AG08396 (cell line): ENCODE data around the gene INHA.

Source experiments
- DNase-seq: peaks from one replicate; pipeline ENCODE4 v3.0.0; 2012; ENCODE audit warnings: low spot score, mixed read lengths

Gene INHA

DNA sequence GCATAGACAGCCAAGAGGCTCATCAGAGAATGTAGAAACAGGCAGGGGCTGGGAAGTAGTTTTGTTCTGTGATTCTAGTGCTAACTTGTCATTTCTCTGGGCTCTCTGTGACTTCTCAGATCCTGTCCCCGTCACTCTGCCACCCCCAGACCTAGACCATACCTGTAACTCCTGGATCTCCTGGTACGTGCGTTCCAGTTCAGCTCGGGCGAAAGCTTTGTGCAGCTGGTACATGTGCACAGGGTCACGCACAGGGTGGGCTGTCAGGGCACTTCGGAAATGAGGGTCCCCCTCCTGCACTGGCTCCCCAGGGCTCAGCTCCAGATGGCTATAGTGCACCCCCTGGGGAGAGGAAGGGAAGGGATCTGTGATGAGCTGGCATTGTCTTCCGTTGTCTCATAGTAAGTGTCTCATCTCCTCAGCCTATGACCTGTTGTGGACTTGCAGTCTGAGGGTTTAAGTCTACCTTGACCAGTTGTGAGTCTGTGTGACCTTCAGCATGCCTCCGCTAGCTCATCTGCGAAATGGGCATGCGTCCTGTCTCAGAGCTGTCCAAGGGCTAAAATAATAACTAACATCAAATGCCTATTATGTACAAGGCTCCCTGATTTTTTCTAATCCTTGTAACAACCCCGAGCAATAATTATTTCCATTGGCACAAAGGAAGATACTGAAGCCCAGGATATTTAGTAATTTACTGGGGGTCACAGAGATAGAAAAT lies 31.2 kb upstream of the INHA start:
- no peak for DNase-seq

DNA sequence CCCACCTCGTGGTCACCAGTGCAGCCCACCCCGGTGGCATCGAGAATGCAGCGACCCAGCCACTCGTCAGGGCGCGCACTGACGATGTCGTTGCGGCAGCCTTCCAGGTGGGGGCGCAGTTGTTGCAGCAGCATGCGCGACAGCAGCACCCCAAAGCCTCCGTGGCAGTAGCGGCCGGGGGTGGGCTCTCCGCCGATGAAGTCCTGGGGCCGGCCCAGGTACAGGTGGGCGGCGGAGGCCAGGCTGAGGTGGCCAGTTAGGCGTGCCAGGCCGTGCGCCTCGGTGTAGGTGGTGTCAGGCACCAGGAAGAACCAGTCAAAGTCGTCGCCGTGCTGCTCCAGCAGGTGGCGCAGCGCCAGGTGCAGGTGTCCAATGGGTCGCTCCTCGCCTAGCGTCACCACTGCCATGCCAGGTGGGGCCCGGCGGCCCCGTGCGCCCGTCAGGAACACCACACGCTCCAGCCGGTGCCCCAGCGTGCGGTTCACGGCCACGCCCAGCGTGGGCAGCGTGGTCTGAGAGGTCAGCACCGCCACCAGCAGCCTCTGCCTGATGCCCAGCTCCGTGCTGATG lies 30.4 kb upstream of the INHA start:
- peak; percentile 61 for DNase-seq

DNA sequence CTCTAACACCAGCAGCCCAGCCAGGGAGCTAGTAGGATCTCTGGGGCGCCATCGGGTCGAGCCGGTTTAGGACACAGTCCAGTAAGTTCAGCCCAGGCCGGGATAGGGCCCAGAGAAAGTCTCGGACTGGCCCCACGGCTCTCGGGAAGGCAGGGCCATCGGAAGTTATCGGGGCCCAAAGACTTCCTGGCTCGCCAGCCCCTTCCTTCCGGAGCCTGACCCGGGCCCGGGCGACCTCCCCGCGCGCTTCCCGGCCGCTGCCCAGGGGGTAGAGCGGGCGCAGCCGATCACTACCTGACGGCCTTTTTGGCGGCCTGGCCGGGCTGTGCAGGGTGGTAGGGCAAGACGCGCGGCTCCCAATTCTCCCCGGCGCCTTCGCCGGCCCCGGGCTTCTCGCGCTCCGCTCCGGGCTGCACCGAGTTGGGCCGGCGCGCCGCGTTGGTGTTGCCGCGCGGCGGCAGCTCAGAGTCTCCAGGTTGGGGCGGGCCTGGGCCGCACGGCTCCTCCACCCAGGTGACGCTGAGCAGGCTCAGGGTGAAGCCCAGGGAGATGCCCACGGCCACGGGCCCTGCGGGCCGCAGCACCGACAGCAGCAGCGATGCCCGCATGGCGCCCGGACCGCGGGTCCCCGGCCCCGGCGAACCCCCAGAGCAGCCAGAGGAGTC lies 29.0 kb upstream of the INHA start:
- DNase-seq, result peak; percentile 73

DNA sequence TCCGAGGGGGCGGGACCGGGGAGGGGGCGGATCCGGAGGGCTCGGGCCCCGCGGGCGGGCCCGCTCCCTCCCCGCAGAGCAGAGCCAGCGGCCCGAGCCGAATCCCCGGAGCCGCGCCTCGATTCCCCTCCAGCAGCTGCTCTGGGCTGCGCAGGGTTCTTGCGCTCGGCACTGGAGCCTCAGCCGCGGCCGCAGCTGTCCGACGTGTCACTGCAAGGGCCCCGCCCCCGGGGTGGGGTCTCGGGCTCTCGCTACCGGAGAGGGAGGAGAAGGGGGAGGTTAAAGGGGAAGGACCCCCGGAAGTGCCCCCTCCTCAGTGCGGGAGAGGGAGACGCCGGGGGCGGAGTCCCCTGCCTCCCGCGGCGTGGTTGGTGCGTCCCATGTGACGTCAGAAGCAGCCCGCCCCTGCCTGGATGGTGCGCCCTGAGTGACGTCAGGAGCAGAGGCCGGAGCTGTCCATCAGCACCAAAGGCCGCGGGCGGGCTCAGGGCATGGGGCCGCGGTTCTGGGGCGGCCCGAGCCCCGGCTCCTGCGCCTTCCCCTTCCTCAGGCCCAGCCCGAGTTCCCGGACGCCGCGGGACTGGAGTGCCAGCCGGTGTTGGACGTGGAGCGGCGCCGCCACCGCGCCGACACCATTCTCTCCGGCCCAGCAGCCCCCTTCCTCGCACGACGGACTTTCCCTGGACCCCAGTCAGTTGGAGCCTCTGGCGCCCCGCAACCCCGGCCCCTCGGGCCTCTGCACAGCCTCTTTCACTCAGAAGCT lies 28.3 kb upstream of the INHA start, which contains the start of the genes CHPF and TMEM198:
Gene CHPF (minus strand): TSS at position 214 of the 763 bp plus-strand sequence. CDS start 271 bp downstream, outside the sequence.
Gene TMEM198 (plus strand): TSS at position 433 of the 763 bp plus-strand sequence. CDS start 700 bp downstream, outside the sequence.
- peak; percentile 99 for DNase-seq

DNA sequence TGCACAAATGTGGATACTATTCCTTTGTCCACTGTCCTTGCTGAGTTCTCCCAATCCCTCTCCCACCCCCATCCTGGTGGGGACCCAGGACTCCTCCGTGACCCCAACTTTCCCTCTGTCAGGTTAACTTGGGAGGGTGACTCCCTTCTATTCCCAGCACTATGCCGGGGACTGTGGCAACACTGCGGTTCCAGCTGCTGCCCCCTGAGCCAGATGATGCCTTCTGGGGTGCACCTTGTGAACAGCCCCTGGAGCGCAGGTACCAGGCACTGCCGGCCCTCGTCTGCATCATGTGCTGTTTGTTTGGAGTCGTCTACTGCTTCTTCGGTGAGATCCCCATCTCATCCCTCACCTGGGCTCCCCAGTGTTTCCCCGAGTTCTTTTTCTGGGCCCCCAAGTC lies 27.5 kb upstream of the INHA start:
- DNase-seq, result no peak

DNA sequence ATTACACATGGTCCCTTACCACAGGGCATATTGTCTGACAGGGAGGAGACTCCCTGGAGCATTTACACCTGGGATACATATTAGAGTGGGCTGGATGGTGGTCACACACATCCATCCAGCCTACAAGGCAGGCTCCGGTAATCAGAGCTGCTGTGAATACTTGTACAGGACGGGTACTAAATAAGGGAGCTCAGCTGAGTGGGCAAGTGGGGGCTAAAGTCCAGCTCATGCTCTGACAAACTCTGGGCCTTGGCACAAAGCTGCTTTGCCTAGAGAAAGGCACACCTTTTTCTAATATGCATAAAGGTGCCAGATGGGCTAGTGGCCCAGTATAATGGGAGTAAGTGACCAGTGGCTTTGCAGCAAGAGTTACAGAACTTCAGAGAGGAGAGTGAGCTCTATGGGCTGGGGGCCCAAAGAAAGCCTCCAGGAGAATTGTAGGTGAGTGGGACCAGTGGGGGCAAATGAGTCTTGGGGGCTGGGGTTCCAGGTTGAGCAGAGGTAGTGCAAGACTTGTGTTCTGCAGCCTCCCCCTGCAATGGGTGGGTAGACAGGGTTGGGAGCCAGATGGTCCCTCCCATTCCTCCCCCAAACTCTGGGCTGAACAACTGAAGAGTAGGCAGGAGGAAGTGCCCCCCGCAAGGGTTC lies 26.7 kb upstream of the INHA start:
- no peak for DNase-seq

DNA sequence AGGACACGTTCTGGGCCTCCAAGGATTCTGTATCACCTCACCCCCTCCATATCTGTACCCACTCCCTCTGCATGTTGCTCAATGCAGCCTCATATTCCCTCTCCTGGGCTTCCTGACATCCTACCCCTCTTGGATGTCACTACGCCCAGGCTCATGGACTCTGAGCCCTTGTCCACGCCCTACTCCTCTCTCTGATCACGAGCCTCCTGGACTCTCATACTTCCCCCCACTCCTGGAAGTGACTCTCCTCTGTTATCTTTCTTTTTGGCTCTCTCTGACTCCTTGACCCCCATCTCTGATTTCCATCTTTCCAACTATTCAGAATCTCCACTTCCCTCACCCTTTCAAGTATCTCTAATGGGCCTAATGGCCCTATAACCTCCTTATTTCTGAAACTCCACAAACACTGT lies 26.2 kb upstream of the INHA start:
- no peak for DNase-seq

DNA sequence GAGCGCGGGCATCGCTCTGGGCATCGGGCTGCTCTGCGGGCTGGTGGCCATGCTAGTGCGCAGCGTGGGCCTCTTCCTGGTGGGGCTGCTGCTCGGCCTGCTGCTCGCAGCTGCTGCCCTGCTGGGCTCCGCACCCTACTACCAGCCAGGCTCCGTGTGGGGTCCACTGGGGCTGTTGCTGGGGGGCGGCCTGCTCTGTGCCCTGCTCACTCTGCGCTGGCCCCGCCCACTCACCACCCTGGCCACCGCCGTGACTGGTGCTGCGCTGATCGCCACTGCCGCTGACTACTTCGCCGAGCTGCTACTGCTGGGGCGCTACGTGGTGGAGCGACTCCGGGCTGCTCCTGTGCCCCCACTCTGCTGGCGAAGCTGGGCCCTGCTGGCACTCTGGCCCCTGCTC lies 24.5 kb upstream of the INHA start:
- no peak for DNase-seq

DNA sequence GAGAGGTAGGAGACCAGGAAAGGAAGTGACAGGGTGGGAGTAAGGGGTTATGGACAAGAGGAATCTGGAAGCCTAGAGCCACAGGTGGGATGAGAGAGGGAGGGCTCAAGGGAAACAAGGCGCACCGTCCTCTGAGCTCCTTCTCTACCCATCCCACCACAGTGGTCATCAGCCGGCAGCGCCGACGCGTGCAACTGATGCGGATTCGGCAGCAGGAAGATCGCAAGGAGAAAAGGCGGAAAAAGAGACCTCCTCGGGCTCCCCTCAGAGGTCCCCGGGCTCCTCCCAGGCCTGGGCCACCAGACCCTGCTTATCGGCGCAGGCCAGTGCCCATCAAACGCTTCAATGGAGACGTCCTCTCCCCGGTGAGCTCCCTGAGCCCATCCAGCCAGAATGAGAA lies 23.1 kb upstream of the INHA start:
- DNase-seq, result no peak

DNA sequence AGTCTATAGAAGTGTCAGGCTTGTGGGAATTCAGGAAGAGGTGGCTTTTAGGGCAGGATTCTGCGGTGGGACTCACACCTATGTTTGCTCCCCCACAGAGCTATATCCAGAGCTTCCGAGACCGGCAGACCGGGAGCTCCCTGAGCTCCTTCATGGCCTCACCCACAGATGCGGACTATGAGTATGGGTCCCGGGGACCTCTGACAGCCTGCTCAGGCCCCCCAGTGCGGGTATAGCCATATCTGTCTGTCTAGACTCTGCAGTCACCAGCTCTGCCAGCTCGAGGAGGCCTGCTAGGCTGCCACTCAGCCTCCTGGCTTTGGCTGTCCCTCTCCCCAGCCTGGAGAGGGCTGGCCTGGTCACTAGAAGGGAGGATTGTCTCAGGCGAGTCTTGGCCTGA lies 22.5 kb upstream of the INHA start:
- no peak for DNase-seq

DNA sequence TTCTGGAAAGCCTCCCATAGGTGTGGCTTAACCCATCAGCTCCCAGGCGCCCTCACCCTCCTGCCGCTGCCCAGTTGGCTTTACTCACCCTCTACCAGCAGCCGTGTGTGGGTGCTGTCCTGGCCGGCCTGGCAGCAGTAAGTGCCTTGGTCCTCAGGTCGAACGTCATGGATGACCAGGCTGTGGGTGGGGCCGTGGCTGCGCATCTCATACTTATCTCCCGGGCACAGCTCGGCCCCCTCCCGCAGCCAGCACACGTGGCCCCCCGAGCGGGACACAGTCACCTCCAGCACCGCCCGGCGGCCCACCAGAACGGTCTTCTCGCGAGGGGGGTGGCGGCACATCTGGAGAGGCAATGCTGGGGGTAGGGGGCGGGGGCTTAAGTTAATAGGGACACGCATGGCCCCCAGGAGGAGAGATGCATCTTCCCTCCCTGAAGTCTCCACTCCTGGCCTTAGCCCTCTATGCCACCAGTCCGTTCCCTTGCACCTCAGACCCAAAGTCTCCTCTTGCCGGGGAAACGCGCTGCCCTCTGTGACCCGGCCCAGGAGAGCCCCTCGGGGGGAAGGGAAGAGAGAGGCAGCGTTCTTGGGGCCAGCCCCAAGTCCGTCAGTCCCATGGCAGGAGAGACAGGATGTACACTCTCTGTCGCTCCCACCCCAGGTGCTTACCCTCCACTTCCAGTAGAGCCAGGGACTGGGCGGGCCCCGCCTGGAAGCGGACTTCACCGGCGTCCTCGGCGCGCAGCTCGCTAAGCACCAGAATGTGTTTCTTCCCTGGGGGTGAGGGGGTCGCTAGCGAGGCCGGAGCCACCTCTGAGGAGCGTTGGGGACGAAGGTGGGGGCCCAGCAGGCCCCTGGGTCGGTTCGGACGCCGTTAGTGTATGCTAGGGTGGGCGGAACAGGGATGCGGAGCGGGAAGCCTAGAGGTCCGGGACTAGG lies 20.4 kb upstream of the INHA start:
- peak; percentile 61 for DNase-seq

DNA sequence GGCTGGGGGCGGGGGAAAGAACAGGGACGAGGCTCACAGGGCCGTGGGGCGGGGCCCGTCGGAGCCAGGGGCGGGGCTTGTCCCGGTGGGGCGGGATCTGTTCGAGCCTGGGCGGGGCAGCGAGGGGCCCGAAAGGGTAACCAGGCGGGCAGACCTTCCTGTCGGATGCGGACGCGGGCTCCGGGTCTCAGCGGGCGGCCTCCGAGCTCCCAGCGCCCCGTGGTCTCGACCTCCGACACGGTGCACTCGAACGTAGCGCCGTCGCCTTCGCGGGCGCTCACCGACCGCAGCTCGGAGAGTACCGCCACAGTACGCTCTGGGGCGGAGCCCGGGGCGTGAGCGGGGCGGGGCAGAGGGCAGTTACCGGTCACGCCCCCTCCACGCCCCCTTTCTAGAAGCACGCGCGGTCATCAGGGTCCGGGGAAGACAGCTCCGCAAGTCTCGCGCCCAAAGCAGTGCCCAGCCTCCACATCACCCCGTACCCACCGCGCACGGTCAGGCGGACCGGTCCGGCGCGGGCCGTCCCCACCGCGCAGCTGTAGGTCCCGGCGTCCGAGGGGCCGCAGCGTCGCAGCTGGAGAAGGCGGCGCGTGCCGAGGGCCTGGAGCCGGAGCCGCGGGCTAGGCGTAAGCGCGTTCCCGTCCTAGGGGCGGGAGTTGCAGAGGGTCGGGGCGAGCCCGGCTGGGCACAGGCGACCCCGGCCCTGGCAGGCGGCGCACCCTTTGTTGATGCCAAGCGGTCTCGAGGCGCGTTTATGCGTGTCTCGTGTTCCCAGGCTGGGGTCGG lies 19.5 kb upstream of the INHA start:
- peak; percentile 97 for DNase-seq

DNA sequence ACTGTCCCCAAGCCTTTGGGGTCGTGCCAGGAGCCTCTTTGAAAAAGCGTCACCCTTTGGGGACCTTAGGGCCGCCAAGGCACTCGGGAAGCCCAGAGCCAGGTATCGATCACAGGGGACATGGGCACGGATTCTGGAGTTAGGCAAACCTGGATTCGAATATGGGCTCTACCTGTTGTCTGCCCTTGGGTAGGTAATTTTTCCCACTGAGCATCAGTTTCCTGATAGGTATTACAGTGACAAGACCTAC lies 19.0 kb upstream of the INHA start:
- no peak for DNase-seq

DNA sequence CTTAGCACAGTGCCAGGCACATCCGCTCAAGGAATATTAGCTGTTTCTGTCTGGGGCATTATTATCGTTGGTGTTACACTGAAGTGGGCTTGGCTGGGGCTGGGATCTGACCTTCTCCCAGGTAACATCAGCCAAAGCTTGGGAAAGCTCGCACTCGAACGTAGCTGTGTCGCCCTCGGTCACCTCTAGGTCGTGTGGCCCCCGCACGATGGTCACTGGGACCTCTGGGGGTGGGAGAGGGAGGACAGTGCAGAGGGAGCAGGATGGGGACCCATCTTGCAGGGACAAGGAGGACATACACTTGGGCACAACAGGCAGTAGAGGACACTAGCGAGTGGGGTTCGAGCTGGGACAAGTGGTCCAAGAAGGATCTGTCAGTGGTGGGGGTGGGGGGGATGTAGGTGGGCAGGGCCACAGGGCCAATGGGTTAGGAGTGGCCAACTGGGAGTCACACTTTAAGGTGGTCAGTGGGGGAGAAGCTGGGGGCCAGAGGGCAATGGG lies 18.6 kb upstream of the INHA start:
- no peak for DNase-seq

DNA sequence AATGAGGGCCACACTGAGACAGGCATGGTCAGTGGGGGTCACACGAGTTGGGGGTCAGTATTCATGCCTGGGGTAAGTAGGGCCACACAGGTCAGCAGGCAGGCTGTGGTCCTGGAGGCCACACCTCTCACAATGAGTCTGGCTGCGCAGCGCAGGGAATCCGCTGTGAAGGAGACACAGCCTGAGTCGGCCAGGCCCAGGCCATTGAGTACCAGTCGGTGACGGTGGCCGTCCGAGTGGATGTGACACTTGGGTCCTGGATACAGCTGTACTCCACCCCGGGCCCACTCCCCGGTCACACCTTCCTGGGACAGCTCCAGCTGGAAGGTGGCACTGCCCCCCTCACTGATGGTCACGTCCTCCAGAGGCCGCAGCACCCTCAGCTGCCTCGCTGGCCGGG lies 17.8 kb upstream of the INHA start:
- no peak for DNase-seq

DNA sequence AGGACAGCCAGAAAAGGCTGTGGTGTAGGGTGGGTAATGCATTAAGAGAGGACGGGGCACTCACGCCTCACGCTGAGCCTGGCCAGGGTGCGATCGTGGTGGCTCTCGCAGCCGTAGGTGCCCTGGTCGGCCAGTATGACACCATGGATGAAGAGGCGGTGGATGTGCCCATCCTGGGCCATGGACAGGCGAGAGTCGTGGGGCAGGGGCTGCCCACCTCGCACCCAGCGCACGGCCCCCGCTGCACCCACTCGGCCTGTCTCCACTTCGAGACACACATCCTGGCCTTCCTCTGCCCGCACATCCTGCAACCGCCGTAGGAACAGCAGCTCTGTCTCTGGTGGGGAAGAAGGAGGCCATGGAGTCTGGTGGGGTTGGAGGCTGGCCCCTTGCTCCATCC lies 16.2 kb upstream of the INHA start:
- no peak for DNase-seq

DNA sequence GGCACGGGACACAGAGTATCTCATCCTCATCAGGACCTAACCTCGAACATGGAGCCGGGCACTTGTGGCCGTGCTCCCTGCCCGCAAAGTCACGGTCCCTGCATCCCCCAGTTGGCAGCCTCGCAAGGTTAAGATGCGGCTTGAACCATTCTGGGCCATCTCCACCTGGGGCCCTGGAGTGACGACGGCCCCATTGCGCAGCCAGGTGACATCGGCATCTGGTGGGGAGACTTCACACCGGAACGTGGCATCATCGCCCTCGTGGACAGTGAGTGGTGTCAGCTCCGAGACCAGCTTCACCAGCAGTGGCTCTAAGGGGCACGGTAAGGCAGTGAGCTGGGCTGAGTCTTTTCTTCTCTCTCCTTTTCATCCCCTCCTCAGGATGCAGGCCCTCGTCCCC lies 15.7 kb upstream of the INHA start:
- DNase-seq, result no peak

DNA sequence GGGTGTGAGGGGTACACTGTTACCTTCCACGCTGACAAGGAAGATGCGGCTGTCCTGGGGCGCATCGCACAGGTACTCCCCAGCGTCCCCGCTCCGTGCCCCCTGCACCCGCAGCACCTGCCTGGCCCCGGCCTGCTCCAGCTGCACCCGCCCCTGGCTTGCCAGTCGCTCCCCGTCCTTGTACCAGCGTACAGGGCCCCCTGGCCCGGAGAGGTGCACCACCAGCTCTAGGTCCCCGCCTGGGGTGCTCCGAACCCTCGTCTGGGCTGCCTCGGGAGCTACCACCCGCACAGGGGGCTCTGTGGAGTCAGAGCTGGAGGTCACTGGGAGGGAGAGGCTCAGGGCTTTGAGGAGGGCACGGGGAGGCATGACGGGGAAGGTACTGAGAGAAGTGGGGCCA lies 14.8 kb upstream of the INHA start:
- no peak for DNase-seq

DNA sequence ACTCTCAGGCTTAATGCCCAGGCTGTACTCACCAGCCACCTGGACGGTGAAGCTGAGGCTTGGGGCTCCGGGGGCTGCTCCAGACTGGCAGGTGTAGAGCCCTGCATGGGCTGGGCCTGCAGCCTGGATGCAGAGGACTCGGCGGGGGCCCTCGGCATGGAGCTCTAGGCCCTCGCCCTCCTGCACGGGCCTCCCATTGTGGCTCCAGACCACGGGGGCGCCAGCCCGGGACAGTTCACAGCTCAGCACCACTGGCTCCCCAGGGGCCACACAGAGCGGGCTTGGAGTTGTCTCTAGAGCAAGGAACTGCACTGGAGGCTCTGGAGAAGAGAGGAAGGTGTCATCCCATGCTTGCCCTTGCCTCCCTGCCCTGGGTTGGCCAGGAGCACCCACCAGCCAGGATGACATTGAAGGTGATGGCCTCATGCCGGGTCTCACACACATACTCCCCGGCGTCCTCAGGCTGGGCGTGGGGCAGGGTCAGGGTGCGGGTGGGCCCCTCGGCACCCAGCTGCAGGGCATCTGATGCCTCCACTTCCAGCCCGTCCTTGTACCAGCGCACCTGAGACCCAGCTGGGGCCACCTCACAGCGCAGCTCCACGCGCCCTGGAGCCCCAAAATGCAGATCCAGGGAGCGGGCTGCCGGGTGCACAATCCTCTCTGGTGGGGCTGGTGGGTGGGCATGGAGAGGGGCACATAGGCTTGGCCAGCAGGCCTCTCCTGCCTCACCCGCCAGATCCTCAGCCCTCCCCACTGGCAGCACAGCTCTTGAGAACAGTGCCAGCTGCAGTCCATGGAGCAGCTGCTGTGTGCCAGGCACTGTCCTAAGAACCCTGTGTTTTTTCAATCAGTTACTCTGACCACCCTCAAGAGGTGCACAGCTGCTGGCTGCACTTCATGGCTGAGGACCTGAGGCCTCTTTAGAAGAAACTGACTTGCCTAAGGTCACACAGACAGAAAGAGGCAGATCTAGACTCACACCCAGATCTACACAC lies 14.0 kb upstream of the INHA start:
- DNase-seq, result no peak
